Measurements from ENCODE around the gene WHRN.

WHRN gene

GRCh38 chr9:114378883-114379282 lies 126.4 kb downstream of the WHRN start:
- DNase-seq (ENCODE audit: low spot score) = no peak

DNA sequence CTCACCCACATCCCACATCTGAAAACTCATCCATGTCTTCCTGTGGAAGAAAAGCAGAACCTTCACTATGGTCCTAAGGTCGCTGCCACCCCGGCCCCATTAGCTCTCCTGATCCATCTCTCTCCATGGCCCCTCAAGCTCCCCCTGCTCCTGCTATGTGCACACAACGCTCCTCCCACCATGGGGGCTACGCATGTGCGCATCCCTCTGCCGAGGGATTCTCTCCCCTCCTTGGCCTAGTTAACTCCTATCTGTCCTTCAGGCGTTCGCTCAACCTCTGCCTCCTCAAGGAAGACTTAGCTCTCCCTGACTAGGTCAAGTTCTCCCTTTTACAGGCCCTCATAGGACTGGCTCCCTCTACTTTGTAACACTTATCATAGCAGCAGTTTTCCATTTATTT lies 127.3 kb downstream of the WHRN start:
- DNase-seq (ENCODE audit: low spot score) = no peak

GRCh38 chr9:114376586-114377445 lies 128.5 kb downstream of the WHRN start:
- no peak for DNase-seq (ENCODE audit: low spot score)

DNA sequence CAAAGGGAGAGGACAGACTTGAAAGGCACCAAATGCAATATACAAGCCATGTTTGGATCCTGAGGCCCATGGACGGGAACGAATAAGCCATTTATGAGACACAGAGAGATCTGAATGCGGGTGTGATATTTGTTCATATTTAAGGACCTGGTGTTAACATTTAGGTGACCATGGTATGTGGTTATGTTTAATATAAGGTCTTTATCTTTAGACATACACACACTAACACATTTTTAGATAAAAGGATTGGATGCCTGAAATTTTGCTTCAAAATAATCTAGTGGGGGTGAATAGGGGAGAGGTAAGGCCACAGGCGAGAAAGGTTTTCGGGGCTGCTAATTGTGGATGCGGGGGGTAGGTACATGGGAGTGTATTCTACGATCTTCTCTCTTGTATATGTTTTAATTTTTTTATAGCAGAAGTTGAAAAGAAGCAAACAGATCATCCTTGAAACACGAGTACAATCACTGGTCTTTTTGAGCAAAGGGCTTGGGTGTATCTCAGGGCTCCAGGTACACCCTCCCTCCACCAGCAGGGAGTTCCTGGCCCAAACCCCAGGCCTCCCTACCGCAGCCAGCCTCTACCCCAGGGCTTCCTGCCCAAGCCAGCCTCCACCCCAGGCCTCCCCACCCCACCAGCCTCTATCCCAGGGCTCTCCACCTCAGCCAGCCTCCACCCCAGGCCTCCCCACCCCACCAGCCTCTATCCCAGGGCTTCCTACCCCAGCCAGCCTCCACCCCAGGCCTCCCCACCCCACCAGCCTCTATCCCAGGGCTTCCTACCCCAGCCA lies 129.7 kb downstream of the WHRN start:
- DNase-seq (ENCODE audit: low spot score) = no peak

DNA sequence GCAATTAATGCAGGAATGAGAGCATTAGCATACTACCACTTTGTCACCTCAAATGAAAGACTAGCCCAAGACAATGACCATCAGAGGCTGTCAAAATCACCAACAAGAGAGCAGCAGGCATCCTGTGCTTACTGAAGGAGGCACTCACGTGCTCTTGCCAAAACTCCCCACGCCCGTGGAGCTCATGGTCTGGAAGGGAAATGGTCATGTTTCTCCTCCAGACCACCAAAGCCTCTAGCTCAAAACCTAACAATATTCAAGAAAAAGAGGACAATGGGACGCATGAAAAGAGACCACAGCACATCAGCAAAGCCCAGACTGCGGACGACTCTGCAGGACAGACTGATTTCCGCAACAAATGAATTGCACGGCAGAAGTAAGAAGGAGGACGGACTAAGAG lies 130.3 kb downstream of the WHRN start:
- no peak for DNase-seq (ENCODE audit: low spot score)

DNA sequence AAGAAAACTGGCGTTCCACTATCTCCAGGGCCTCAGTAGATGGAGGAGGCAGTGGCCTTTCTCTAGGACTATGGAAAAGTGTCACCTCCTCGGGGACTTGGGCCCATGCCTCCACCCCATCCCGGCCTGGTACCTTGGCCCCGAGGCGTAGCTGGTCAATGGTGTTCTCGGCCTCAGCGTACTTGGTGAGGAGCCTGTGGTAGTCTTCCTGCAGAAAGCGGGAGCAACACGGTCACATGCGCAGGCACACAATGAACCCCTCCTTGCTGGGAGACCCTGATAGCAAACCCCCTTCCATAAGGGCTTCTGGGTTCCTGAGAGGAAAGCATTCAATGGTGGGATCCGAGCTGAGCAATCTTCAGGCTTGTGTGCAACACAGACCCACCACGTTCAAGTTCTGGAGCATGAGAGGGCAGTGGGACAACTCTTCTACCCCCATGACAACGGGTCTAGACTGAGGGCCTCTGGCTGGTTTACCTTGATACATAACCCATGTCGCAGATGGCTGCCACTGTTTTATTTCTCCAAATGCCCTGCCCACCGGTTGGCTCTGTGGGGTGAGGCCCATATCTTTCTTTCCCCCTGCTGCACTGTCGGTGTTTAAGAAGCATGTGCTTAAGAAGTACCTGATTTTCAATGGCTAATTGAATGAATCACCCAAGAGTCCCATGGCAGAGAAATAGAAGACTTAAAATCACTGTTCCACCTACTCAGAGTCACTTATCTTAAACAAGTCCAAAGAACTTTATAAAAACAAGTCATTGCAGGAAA lies 131.1 kb downstream of the WHRN start:
- peak; percentile 42 for DNase-seq (ENCODE audit: low spot score)

GRCh38 chr9:114372921-114373448 lies 132.3 kb downstream of the WHRN start:
- peak; percentile 99 for DNase-seq (ENCODE audit: low spot score)

GRCh38 chr9:114371973-114372917 lies 133.0 kb downstream of the WHRN start:
- peak; percentile 80 for DNase-seq (ENCODE audit: low spot score)

- peak; percentile 37 for DNase-seq (ENCODE audit: low spot score)
Measured at GRCh38 chr9:114371343-114371944, 133.8 kb downstream of the WHRN start.

DNA sequence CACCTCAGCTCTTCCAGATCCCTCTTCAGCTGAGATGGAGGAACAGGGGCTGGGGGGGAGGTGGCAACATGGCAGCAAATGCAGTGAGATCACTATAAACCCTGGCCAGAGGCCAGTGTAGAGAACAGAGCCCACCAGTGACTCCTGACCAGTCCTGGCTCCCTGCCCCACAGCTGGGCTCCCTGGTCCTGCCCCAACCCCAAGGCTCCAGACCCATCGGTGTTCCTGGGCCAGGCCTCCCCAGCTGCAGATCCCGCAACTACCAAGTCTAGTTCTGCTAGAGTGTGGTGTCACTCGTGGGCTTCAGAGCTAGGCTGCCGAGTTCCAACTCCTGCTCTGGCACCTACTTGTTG lies 134.3 kb downstream of the WHRN start:
- peak; percentile 36 for DNase-seq (ENCODE audit: low spot score)

DNA sequence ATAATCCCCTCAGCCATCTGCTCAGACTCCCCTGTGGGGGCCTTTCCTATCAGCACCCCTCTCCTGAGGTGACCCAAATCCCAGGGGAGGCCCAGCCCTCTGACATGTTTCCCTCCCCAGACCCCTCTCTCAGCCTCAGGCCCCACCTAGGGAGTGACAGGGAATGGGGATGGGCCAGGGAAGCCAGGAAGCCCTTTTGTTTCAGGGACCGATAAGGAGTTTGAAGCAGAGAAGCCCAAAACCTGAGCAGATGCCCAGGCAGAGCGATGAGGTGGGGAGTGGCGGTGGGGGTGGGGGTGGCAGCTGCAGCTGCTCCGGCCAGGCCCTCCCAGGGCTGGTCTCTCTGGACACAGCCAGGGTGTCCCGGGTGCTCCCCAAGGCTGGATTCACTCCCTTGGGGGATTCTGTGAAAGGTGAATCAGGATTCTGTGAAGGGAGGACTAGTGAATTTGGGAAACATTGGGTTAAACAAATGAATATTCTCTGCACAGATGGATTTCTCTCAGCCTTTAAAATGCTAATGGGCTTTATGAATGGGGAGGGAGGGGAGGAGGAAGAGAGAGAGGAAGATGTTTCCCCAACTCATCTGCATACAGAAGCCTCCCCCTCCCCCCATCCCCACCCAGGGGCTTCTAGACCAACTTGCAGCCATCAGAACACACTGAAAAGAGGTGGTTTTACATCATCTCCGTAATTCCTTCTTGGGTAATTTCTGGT lies 134.9 kb downstream of the WHRN start:
- peak; percentile 68 for DNase-seq (ENCODE audit: low spot score)

- no peak for DNase-seq (ENCODE audit: low spot score)
Measured at GRCh38 chr9:114369216-114370130, 135.8 kb downstream of the WHRN start.

DNA sequence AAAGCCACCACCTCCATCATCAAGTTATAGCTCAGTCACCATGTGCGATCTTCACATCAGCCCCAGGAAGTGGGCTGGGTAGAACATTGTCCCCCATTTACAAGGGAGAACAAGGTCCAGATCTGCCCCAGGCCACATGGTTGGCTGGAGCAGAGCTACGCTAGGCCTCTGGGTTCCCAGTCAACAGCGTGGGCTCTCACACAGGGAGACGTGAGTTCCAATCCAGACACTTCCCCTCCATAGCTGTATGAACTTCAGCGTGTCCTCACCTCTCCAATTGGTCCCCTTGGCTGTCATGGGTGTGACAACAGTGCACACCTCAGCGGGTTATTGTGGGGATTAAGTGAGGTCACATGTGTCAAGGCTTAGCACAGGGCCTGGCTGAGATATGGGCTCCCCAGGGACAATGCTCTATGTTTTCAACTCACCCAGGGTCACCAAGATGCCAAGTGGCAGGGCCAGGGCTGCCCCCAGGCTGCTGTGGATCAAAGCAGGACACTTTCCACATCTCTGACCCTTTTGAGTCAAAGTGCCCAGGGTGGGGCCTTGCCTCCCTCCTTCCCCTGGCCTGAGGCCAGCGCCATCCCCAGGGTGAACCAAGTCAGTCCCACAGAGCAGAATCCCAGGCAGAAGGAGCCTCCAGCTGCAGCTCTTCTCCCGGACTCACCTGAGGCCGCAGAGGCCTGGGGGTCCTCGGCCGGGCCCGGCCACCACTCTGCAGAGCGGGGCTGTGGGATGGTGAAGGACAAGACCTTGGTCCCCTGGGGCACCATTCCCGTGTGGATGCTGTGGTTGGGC lies 137.3 kb downstream of the WHRN start:
- DNase-seq (ENCODE audit: low spot score) = peak; percentile 56

DNA sequence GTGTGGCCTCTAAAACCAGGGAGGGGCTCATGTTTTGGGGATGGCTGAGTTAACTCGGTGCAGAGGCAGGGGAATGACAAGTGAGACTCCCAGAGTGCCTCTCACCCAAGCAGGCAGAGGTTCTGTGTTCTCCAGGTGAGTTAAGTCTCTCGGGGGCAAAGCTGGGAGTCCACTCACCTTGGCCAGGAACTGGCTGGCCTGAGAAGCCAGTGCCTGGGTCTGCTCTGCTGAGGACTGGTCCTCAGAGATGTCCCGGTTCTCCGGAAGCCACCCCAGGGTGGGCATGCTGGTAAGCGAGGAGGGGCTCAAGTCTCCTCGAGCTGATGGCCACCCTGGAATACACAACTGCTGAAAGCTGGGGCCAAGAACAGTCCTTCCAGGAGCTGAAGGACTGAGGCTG lies 137.9 kb downstream of the WHRN start:
- DNase-seq (ENCODE audit: low spot score) = no peak

GRCh38 chr9:114366334-114367128 lies 138.7 kb downstream of the WHRN start:
- peak; percentile 82 for DNase-seq (ENCODE audit: low spot score)

DNA sequence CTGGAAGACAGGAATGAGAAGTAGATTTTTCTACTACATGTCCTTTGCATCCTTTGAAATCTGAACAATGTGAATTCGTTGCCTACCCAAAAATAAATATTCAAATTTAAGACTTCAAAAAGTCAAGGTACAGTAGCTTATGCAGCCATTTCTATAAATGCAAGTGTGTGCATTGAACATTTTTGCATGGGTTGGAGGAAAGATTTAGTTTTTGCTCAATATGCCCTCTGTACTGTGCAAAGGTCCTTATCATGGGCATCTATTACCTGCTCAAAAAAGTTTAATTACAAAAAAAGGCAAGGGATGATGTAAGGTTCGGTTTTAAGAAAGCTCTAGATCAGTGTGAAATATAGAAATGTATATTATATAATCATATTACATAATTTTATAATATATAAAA lies 140.1 kb downstream of the WHRN start:
- DNase-seq (ENCODE audit: low spot score) = no peak

All from NAMALWA (cell line).